Esophagus squamous epithelium (tissue), 4 donors: Measurements from ENCODE around the gene PRKCB.

Source experiments
- POLR2A ChIP-seq, 4 donors: fragments of 450-650 bp; IDR thresholded peaks; one replicate each; pipeline ENCODE4 v1.6.1; 2017; ENCODE audit warnings: antibody characterized with exemption in 4 of 4, mild to moderate bottlenecking in 4 of 4, moderate library complexity in 3 of 4
- TF ChIP-seq, protein P1 (sequence below), 6 experiments: fragments of 450-650 bp in 4 of 6; fragments of 200-600 bp in 2 of 6; sonication (generic) in 2 of 6; IDR thresholded peaks; one replicate each; pipeline ENCODE4 v1.5.1; 2016 to 2019; ENCODE audit warnings: antibody characterized with exemption in 6 of 6, mild to moderate bottlenecking in 4 of 6, moderate library complexity in 4 of 6

DNA sequence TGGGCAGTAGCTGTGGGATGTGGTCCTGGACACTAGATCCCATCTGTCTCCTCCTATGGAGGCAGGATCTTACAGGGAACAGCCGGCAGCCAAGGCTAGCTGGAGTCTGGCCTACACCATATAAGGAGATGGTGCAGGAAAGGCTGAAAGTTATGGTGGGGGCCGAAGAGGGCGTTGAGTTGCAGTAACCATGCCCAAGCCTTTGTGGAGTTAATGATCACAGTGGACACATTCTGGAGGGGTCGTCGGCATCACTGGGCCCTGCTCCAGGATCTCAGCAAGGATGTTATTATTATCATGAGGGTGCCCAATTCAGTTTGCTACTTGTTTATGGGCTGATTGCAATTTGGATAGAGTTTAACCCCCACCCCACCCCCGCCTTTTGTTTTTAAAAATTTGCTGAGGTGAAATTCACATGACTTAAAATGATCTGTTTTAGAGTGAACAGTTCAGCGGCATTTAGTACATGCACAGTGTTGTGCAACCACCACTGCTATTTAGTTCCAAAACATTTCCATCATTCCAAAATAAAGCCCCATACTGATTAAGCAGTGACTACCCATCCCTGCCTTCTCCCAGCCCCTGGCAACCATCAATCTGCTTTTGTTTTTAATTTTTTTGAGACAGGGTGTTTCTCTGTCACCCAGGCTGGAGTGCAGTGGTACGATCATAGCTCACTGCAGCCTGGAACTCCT lies 236.0 kb downstream of the PRKCB start:
- TF ChIP-seq POLR2A (IDR thresholded peaks at IDR 0.05) = no peak
- TF ChIP-seq, protein P1, sequence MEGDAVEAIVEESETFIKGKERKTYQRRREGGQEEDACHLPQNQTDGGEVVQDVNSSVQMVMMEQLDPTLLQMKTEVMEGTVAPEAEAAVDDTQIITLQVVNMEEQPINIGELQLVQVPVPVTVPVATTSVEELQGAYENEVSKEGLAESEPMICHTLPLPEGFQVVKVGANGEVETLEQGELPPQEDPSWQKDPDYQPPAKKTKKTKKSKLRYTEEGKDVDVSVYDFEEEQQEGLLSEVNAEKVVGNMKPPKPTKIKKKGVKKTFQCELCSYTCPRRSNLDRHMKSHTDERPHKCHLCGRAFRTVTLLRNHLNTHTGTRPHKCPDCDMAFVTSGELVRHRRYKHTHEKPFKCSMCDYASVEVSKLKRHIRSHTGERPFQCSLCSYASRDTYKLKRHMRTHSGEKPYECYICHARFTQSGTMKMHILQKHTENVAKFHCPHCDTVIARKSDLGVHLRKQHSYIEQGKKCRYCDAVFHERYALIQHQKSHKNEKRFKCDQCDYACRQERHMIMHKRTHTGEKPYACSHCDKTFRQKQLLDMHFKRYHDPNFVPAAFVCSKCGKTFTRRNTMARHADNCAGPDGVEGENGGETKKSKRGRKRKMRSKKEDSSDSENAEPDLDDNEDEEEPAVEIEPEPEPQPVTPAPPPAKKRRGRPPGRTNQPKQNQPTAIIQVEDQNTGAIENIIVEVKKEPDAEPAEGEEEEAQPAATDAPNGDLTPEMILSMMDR (IDR thresholded peaks at IDR 0.05) = no peak
